ENCODE measurements around the gene IMMT. TPM values are rescaled to one million over a fixed set of nuclear protein-coding genes. Genes with fewer than 3 reads are reported as not detected.

Gene IMMT
- total and polyA plus RNA-seq, 2 donors (not counting 3 experiments of a cell fraction or from before 2014, with no cell fraction given), result 35.6 to 112 TPM

DNA sequence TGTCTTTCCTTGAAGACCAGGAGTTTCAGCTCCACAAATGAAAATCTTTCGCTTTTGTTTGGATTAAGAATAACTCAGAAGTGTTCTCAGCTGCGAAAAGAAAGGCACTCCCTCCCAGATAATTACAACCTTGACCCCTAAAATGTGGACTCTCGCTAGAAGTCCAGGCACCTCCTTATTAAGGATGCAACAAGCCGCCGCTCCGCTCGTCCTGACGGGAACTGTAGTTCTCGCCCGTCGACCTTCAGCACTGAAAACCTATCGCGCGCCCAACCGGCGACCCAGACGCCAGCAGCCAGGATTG, 559 bp downstream of the IMMT start:
- no peaks in the 10 kb centered on the region for H3K36me3 ChIP-seq (ENCODE audit: control insufficient read depth in 2 of 2, extremely low read depth in 1 of 2, insufficient read depth in 2 of 2, low read length in 2 of 2)
- DNase-seq (ENCODE audit: low read depth, low spot score), result peak; percentile 96
- intact Hi-C loops (cut with micrococcal nuclease), result loop anchor here (5.0 kb wide), 1 partner anchor 428 kb away; the partner anchor contains the start of gene RNF103
- H3K27me3 ChIP-seq (ENCODE audit: control insufficient read depth in 2 of 2, insufficient read depth in 2 of 2, low read length in 2 of 2), result no peaks in the 10 kb centered on the region
- no peak for FAIRE-seq
- H3K4me1 ChIP-seq (ENCODE audit: control insufficient read depth, extremely low read depth, insufficient read depth, low read length), result peaks cover 13% of the 10 kb centered on the region
- H4K20me1 ChIP-seq (replicated peaks; ENCODE audit: control insufficient read depth, extremely low read depth, insufficient read depth, low read length), result no peaks in the 10 kb centered on the region
- dilution Hi-C loops (cut with MboI; ENCODE audit: extremely low pct_ligation_motif_present, low sequenced_read_pairs), result no loop called here
- ChIA-PET POLR2A (no interaction called here), CTCF (interaction anchor here (2.1 kb wide), 1 partner anchor 9 kb away, joined by 5 read pairs; no protein-coding TSS in a partner anchor)
- H3K4me2 ChIP-seq (ENCODE audit: insufficient read depth, low read length), result peak overlapping the region; percentile 87
- peak overlapping the region; percentile 95 for H3K9ac ChIP-seq (replicated peaks; ENCODE audit: extremely low read depth, insufficient read depth, low read length)
- no peak overlapping the region for H2AFZ ChIP-seq (ENCODE audit: low read depth, low read length)
- peaks cover 53% of the 10 kb centered on the region for H3K79me2 ChIP-seq (ENCODE audit: control insufficient read depth, insufficient read depth, low read length)
- BruUV-seq (replicated peaks), result no TSS peak
- no peak overlapping the region for H3K27ac ChIP-seq (ENCODE audit: insufficient read depth, low read depth, low read length)
- no peaks in the 10 kb centered on the region for H3K9me3 ChIP-seq (replicated peaks; ENCODE audit: control insufficient read depth, insufficient read depth, low read length)
- peak overlapping the region; percentile 44 to 92 (median 81) for H3K4me3 ChIP-seq (replicated peaks in 1 of 3; ENCODE audit: insufficient read depth in 1 of 3, low read depth in 1 of 3, low read length in 3 of 3)
- TF ChIP-seq EZH2 (IDR thresholded peaks at IDR 0.05; ENCODE audit: borderline replicate concordance, low read depth, low read length, severe bottlenecking) (no peak), GATA2 (IDR thresholded peaks at IDR 0.05; ENCODE audit: insufficient read depth, insufficient read length, low read depth, low read length) (no peak), JUN (IDR thresholded peaks at IDR 0.05; ENCODE audit: borderline replicate concordance, insufficient read depth, insufficient read length, low read depth) (no peak), FOS (IDR thresholded peaks at IDR 0.05; ENCODE audit: borderline replicate concordance, insufficient read depth, low read length) (no peak), MYC (IDR thresholded peaks at IDR 0.05; ENCODE audit: low read depth, low read length) (no peak), POLR2AphosphoS5 (IDR thresholded peaks at IDR 0.05; ENCODE audit: insufficient read depth, low read depth, low read length) (no peak)
- H3K9me1 ChIP-seq (replicated peaks; ENCODE audit: control insufficient read depth, extremely low read depth, insufficient read depth, low read length), result no peaks in the 10 kb centered on the region

DNA sequence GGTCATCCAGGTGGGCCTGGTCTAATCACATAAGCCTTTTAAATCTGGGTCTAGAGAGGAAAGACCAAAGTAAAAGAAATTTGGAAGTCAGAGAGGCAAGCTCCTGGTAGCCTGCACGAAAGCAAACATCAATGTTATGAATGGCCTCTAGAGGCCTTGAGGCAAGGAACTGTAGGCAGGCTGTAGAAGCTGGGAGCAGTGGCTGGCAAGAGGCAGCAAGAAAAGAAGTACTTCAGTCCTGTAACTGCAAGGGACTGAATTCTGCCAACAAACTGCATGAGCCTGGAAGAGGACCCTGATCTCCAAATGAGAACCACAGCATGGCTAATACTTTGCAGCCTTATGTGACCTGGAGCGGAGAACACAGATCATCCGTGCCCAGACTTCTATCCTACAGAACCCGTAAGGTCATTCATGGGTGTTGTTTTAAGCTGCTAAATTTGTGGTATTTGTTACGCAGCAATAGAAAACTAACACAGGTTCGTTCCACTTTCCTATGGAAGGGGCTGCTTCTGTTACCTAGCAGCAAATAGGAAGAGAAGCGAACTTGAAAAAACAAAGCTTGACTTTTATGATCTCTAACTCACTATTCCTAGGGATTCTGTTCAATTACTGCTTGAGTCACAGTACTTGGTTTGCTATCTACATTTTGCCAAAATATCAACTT, 1.2 kb downstream of the IMMT start:
- ChIA-PET CTCF (interaction anchor here (2.1 kb wide), 1 partner anchor 8 kb away, joined by 5 read pairs; no protein-coding TSS in a partner anchor), POLR2A (no interaction called here)
- H3K9ac ChIP-seq (replicated peaks; ENCODE audit: extremely low read depth, insufficient read depth, low read length), result peak overlapping the region; percentile 95
- FAIRE-seq (no peak), DNase-seq (ENCODE audit: low read depth, low spot score) (no peak)
- intact Hi-C loops (cut with micrococcal nuclease) (no loop called here), dilution Hi-C loops (cut with MboI; ENCODE audit: extremely low pct_ligation_motif_present, low sequenced_read_pairs) (no loop called here)
- peak overlapping the region; percentile 44 to 92 (median 81) for H3K4me3 ChIP-seq (replicated peaks in 1 of 3; ENCODE audit: insufficient read depth in 1 of 3, low read depth in 1 of 3, low read length in 3 of 3)
- H3K27ac ChIP-seq (ENCODE audit: insufficient read depth, low read depth, low read length), result no peak overlapping the region
- H3K9me1 ChIP-seq (replicated peaks; ENCODE audit: control insufficient read depth, extremely low read depth, insufficient read depth, low read length), result no peaks in the 10 kb centered on the region
- peaks cover 13% of the 10 kb centered on the region for H3K4me1 ChIP-seq (ENCODE audit: control insufficient read depth, extremely low read depth, insufficient read depth, low read length)
- no peaks in the 10 kb centered on the region for H3K36me3 ChIP-seq (ENCODE audit: control insufficient read depth in 2 of 2, extremely low read depth in 1 of 2, insufficient read depth in 2 of 2, low read length in 2 of 2)
- BruUV-seq (replicated peaks), result no TSS peak
- H3K9me3 ChIP-seq (replicated peaks; ENCODE audit: control insufficient read depth, insufficient read depth, low read length), result no peaks in the 10 kb centered on the region
- no peaks in the 10 kb centered on the region for H3K27me3 ChIP-seq (ENCODE audit: control insufficient read depth in 2 of 2, insufficient read depth in 2 of 2, low read length in 2 of 2)
- H3K79me2 ChIP-seq (ENCODE audit: control insufficient read depth, insufficient read depth, low read length), result peaks cover 54% of the 10 kb centered on the region
- H2AFZ ChIP-seq (ENCODE audit: low read depth, low read length), result no peak overlapping the region
- H4K20me1 ChIP-seq (replicated peaks; ENCODE audit: control insufficient read depth, extremely low read depth, insufficient read depth, low read length), result no peaks in the 10 kb centered on the region
- TF ChIP-seq GATA2 (IDR thresholded peaks at IDR 0.05; ENCODE audit: insufficient read depth, insufficient read length, low read depth, low read length), result no peak
- H3K4me2 ChIP-seq (ENCODE audit: insufficient read depth, low read length), result peak overlapping the region; percentile 87

Measured in endothelial cell of umbilical vein (primary cell).